OCI-LY3 (cell line): Measurements from ENCODE around the gene DSC3.

Experiments
- EZH2phosphoT487 ChIP-seq: fragments of 200-600 bp; shearing (Covaris generic); IDR thresholded peaks from 2 replicates; pipeline ENCODE4 v1.6.1; 2018; ENCODE audit warnings: antibody characterized with exemption, mixed run types, low read depth
- TF ChIP-seq, protein P1 (sequence below): fragments of 200-600, 300-600 bp; sonication (generic); IDR thresholded peaks from 2 replicates; pipeline ENCODE4 v1.5.1; 2014; ENCODE audit warnings: antibody characterized with exemption, low read length, low read depth

DNA sequence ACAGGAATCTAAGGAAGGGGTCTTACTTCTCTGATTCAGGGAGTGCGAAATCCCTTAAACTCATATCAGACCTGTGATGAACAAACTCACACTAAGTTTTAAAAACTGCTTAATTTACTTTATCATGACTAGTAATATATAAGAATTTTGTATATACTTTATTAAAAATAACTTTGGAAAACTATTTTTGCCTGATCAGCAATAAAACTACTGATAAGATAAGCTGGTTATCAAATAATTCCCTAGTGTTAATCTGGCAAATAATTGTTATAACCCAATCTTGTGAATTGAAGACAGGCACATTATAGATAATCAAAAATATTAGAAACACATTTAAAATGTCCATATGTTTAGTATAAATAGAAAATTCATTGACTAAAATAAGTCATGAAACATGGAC is 23.7 kb upstream of the DSC3 start:
- TF ChIP-seq, protein P1, sequence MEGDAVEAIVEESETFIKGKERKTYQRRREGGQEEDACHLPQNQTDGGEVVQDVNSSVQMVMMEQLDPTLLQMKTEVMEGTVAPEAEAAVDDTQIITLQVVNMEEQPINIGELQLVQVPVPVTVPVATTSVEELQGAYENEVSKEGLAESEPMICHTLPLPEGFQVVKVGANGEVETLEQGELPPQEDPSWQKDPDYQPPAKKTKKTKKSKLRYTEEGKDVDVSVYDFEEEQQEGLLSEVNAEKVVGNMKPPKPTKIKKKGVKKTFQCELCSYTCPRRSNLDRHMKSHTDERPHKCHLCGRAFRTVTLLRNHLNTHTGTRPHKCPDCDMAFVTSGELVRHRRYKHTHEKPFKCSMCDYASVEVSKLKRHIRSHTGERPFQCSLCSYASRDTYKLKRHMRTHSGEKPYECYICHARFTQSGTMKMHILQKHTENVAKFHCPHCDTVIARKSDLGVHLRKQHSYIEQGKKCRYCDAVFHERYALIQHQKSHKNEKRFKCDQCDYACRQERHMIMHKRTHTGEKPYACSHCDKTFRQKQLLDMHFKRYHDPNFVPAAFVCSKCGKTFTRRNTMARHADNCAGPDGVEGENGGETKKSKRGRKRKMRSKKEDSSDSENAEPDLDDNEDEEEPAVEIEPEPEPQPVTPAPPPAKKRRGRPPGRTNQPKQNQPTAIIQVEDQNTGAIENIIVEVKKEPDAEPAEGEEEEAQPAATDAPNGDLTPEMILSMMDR, result no peak
- no peak for TF ChIP-seq EZH2phosphoT487
